ENCODE measurements around the gene GORASP1. TPM values are rescaled to one million over a fixed set of nuclear protein-coding genes. Genes with fewer than 3 reads are reported as not detected.

Gene GORASP1
- total and polyA plus RNA-seq, 4 donors, result 11.8 to 39.4 (median 19.3) TPM

DNA sequence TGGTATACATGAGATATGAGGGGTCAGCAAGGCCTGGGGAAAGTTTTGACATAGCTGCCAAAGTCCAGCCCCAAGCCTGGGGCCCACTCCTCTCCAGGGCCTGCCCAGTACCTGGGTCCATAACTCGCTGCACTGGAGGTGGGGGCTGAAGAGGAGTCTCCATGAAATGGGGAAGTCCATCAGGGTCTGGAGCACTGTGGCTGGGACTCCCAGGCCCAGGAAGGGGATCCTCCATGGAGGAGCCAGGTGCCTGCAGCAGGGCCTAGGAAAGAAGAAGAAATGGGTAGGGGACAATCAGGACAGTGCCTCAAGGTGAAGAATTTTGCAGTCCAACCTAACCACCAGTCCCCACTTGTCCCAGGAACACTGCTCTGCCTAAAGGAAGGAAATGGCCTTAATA, 8.2 kb downstream of the GORASP1 start:
- Histone ChIP-seq H3K4me3 (ENCODE audit: low read depth in 1 of 3, low read length in 3 of 3) (no peak overlapping the region), H3K27me3 (ENCODE audit: control insufficient read depth in 4 of 4, insufficient read depth in 4 of 4, low read length in 3 of 4) (no peaks in the 10 kb centered on the region), H3K9me3 (ENCODE audit: control insufficient read depth in 4 of 4, low read length in 3 of 4) (no peaks in the 10 kb centered on the region), H3K27ac (ENCODE audit: low read depth in 1 of 2, low read length in 2 of 2) (no peak overlapping the region), H3K4me1 (ENCODE audit: control insufficient read depth in 4 of 4, insufficient read depth in 4 of 4, low read length in 3 of 4) (no peaks in the 10 kb centered on the region), H3K9ac (ENCODE audit: low read depth in 1 of 2, low read length in 2 of 2) (no peak overlapping the region), H3K36me3 (ENCODE audit: control insufficient read depth in 4 of 4, insufficient read depth in 3 of 4, low read depth in 1 of 4, low read length in 3 of 4) (peaks cover 14 to 55% (median 42%) of the 10 kb centered on the region in 4 donors)
- no peak for TF ChIP-seq CTCF (IDR thresholded peaks at IDR 0.05; ENCODE audit: low read depth, low read length, missing input control)
- no peak for TF ChIP-seq GABPA (IDR thresholded peaks at IDR 0.05 in 1 of 2, conservative IDR thresholded peaks at IDR 0.05 in 1 of 2)
- TF ChIP-seq FOXA2 (IDR thresholded peaks at IDR 0.05), result no peak
- TF ChIP-seq YY1 (IDR thresholded peaks at IDR 0.05), result no peak
- TF ChIP-seq RAD21 (IDR thresholded peaks at IDR 0.05), result no peak
- TF ChIP-seq EGR1 (IDR thresholded peaks at IDR 0.05; ENCODE audit: low read depth in 2 of 2), result no peak
- no peak for TF ChIP-seq REST (IDR thresholded peaks at IDR 0.05)
- no peak for TF ChIP-seq JUND (IDR thresholded peaks at IDR 0.05)
- no peak for TF ChIP-seq TAF1 (conservative IDR thresholded peaks at IDR 0.05)
- TF ChIP-seq HNF4A (conservative IDR thresholded peaks at IDR 0.05), result no peak
- TF ChIP-seq HNF4G (IDR thresholded peaks at IDR 0.05), result no peak
- TF ChIP-seq RXRA (IDR thresholded peaks at IDR 0.05), result no peak
- TF ChIP-seq SP1 (IDR thresholded peaks at IDR 0.05), result no peak
- DNase-seq (ENCODE audit: low spot score), result no peak
- whole genome bisulfite sequencing, result 98% methylated on average over 1 of the region's 1 CpG

GRCh38 chr3:39098473-39099000, 8.9 kb downstream of the GORASP1 start:
- 95% methylated on average over 8 of the region's 8 CpGs for WGBS
- no peaks in the 10 kb centered on the region for H3K27me3 ChIP-seq (ENCODE audit: control insufficient read depth in 4 of 4, insufficient read depth in 4 of 4, low read length in 3 of 4)
- peaks cover 14 to 61% (median 43%) of the 10 kb centered on the region in 4 donors for H3K36me3 ChIP-seq (ENCODE audit: control insufficient read depth in 4 of 4, insufficient read depth in 3 of 4, low read depth in 1 of 4, low read length in 3 of 4)

More at GRCh38 chr3:39098473-39099000, 8.9 kb downstream of the GORASP1 start:
- no peak for DNase-seq (ENCODE audit: low spot score)
- Histone ChIP-seq H3K4me3 (ENCODE audit: low read depth in 1 of 3, low read length in 3 of 3) (no peak overlapping the region), H3K9ac (ENCODE audit: low read depth in 1 of 2, low read length in 2 of 2) (no peak overlapping the region), H3K9me3 (ENCODE audit: control insufficient read depth in 4 of 4, low read length in 3 of 4) (no peaks in the 10 kb centered on the region), H3K4me1 (ENCODE audit: control insufficient read depth in 4 of 4, insufficient read depth in 4 of 4, low read length in 3 of 4) (no peaks in the 10 kb centered on the region), H3K27ac (ENCODE audit: low read depth in 1 of 2, low read length in 2 of 2) (no peak overlapping the region)
- TF ChIP-seq FOXA1 (IDR thresholded peaks at IDR 0.05), result no peak
- no peak for TF ChIP-seq NR2F2 (IDR thresholded peaks at IDR 0.05)
- TF ChIP-seq CTCF (IDR thresholded peaks at IDR 0.05; ENCODE audit: low read depth, low read length, missing input control), result no peak
- TF ChIP-seq REST (IDR thresholded peaks at IDR 0.05), result no peak
- TF ChIP-seq ZBTB33 (IDR thresholded peaks at IDR 0.05), result no peak
- TF ChIP-seq RXRA (IDR thresholded peaks at IDR 0.05), result no peak
- no peak for TF ChIP-seq ATF3 (IDR thresholded peaks at IDR 0.05)
- no peak for TF ChIP-seq TAF1 (conservative IDR thresholded peaks at IDR 0.05)
- TF ChIP-seq RAD21 (IDR thresholded peaks at IDR 0.05), result no peak
- TF ChIP-seq GABPA (IDR thresholded peaks at IDR 0.05 in 1 of 2, conservative IDR thresholded peaks at IDR 0.05 in 1 of 2), result no peak
- no peak for TF ChIP-seq FOXA2 (IDR thresholded peaks at IDR 0.05)
- no peak for TF ChIP-seq SP1 (IDR thresholded peaks at IDR 0.05)
- no peak for TF ChIP-seq JUND (IDR thresholded peaks at IDR 0.05)
- TF ChIP-seq HNF4G (IDR thresholded peaks at IDR 0.05), result no peak
